Fibroblast of the conjunctiva (primary cell): ENCODE measurements around the gene TRAF3.
A peak's percentile ranks its signal among the peaks of the same experiment; 100 is the strongest.

Experiments
- DNase-seq: peaks from one replicate; pipeline ENCODE4 v3.0.0-alpha.2; 2010; ENCODE audit warnings: low read depth

Gene TRAF3

DNA sequence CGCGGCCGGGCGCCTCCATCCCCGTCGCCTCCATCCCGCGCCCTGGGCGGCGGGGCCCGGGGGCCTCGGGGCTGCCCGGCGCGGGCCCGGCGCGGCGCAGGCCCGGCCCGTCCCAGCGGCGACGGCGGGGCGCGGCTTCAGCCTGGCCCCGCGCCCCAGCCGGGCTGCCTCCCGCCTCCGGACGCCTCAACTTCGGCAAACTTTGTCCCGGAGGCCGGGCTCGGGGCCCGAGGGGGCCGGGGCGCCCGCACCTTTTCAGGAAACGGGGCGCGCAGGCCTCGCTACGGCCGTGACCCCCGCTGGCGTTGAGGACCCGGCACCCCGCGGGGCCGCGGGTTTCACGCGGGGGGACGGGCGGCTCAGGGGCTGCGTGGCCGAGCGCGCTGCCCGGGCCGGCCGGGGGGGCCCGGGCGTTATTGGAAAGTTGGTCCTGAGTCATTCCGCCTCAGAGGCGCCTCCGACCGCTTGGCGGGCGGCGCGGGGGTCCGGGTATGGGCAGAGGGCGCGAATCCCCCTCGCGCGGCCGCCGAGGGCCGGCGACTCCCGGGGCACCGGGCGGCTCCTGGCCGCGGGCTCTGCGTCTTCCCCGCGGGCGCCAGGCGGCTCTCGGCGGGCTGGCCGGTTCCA, 575 bp downstream of the TRAF3 start:
- DNase-seq: no peak

DNA sequence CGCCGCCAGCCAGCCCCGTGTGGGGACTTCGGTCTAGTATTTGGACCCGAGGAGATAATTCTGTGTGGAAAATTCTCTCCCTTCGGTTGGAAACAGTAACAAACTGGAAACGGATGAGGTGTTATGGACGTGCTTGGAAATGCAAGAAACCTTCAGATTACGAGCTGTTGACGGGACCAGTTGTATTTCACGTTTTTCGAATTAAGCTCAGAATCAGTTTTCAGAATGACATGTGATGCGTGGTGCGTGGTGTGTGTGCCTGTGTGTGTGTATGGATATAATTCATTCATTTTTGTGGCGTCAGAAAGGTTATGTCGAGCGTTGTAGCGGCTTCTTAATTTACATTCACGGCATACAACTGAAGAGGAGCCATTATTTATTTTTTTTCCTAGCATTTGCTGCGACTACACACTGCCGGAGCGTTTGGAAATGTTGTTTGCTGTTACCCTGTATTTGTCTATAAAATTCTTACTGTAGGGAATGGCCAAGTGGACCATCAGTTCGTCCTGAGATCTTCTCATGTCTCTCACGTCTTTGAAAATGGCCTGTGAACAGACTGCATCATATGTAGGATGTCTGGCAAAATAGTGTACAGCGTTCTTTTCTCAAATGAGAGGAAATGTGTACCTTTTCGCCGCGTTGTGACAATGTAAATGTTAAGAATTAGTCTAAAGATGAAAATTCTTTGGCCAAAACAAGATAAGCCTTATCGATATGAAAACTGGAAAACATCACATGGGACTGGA, 1.3 kb downstream of the TRAF3 start:
- no peak for DNase-seq

DNA sequence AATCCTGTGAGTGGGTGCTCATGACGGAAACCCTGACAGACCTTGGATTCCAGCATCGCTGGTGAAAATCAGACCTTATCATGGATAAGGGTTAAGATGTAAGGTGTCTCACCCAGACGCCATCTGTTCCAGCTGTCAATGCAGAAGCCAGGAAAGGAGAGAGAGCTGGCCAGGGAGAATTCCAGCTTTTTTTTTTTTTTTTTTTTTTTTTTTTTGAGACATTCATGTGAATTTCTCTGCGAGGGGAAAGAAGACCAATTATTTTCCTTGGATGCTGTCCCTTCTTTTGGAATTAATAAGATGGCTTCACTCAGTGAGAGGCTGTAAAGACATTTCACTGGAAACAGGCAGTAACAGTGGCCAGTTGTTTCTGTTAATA, 1.8 kb downstream of the TRAF3 start:
- DNase-seq: no peak

DNA sequence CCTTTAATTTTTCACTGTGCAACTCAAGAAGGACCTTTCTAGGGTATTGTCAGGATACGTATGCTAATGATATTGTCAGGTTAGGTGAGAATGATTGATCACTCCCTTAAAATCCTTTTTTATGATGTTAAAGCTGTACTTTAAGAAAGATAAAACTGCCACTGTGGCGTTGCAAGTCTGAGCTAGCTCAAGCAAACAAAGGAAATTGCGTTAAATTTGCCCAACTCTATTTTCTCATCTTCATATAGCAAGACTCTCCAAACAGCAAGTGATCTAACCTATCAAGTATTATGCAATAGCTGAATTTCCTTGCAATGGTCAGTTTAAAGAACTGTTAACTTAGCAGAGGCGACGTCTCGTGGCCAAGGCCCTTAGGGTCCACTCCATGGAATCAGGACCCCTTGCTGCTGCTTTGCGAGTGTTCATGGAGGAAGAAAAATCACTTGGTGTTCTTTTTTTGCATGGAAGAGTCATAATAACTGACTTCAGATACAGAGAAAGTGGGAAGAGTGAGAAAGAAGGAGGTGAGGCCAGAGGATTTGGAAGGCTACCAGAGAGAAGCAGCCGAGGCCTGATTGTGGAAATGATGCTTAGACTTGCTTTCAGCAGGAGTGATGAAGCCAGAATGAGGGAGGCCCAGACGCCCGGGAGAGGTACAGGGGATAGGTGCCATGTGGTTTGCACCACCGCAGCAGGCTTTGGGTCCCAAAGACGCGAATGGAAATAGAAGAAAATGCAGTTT, 2.5 kb downstream of the TRAF3 start:
- DNase-seq: peak; percentile 10

DNA sequence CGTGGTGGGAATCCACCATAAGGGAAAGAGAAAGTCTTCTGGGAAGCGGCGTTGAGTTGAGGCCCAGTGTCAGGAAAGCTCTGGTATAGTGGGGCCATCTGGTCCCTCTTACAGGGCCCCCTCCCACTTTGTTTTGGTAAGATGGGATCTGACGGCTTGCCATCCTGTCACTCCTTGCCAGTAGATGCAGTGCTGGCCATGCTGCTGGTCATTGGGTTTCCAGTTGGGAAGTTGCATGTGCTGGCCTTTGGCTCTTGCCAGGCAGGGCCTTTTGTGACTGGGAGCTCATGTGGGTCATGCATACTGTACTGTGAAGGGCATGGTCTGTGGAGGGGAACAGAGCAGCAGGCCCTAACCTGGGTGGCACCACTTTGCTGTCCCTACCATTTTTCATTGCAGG, 3.8 kb downstream of the TRAF3 start:
- DNase-seq: no peak

DNA sequence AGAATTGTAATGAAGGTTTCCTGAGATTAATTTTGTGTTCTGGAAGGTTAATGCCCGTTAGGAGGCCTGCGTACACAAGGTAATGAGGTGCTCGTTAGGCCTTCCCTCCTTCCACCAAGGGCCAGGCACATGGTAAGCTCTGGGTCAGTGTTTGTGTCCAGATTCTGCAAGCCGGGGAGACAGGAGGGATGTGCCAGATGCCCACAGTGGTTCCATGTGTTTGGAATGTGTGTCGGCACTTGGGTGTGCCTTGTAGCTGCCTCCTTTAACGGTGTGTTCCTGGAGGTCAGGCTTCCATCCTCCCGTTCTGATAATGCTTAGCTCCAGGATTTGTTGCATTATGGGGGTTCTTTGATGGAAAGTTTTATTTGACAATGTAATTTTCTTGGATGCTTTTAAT, 5.7 kb downstream of the TRAF3 start:
- DNase-seq: no peak

DNA sequence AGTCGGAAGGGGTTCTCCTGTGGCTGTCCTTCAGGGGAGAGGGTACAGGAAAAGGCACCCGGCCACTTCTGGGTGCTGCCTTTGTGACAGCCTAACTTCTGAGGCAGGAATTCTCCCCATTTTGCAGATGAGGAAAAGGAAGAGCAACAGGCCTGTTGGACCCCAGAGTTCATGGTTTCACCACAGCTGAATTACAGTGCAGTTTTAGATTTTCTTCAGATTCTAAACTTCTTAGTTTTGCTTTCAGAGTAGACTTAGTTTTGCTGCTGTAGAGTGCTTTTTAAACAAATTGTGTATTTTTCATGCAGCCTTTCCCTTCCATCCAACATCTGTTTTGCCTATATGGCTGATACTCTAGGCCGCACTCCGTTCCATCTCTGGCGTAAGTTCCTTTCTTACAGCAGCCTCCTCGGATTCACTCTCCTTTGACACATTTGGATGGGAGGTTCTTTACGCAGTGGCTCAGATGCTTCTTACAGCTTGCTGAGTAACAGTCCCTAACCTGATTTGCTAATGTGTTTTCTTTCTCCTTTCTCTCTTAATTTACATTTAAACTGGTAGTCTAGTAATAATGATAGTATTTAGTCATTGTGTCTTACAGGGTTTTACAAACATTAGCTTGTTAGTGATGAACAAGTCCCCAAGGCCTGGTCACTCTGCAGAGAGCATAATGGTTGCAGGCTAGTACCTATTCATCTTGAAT, 7.8 kb downstream of the TRAF3 start:
- no peak for DNase-seq

DNA sequence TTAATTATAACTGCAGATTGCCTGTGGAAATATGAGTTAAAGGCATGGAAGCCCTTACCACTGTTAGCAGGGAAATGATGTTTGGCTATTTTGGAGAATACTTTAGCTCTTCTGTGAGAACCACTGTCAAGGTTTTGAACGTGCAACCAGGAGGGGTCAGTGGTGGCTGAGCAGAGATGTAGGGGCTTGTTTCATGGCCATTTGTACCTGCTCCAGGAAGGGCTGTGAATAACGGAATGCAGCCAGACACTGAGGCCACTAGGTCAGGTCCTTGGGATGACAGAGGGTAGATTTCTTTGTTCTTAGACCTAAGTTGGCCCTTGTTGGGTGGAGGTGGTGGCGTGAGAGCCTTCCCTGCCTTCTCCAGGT, 8.3 kb downstream of the TRAF3 start:
- DNase-seq: no peak

DNA sequence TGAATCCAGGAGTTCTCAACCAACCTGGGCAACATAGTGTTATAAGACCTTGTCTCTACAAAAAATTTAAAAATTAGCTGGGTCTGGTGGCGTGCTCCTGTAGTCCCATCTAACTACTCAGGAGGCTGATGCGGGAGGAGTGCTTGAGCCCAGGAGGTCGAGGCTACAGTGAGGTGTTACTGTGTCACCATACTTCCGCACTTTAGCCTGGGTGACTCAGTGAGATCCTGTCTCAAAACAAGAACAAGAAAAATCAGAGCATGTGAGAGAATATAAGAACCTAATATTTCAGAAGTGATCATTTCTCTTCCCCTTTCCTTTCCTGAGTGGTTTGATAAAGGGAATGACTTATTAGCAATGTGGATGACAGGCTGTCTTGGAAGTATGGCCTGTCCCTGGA, 9.5 kb downstream of the TRAF3 start:
- DNase-seq: no peak

DNA sequence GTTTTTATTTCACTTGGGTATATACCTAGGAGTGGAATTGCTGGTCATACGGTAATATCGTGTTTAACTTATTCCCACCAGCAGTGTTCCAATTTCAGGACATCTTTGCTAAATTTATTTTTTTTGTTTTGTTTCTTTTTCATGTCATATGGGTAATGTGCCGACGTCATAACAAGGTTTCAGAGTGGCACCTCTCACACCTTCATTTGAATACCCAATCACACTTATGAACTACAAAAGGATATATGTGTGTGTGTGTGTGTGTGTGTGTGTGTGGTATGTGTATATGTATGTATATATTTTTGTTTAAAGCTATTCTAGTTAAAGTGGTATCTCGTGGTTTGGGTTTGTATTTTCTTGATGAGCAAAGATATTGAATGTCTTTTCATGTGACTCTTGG, 12.1 kb downstream of the TRAF3 start:
- no peak for DNase-seq

DNA sequence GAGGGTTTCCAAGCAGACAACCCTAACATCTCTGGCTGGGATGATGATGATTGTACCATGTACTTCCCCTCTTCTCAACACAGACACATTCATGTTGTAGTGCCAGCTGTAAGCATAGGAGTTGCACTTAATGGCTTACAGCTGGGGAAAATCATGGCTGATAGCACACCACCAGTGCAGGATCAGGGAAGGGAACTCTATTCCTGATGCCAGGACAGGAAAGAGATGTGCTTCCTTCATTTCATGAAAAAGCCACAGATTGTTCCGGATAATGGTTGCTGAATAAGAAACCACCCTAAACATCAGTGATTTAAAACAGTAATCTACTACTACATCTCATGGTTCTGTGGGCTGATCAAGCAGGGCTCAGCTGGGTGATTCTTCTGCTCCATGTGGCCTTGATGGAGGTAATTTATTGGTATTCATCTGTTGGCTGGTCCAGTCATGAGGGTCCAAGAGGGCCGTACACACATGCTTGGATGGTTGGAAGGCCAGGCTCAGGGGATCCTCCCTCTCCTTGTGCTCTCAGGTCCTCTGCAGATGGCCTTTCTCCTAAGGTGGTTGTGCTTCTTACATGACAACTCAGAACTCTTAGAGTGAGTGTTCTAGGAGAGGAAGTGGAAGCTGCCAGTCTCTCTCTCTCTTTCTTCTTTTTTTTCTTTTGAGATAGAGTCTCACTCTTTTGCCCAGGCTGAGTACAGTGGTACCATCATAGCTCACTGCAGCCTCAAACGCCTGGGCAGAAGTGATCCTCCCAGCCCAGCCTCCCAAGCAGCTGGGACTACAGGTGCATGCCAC, 16.5 kb downstream of the TRAF3 start:
- no peak for DNase-seq

DNA sequence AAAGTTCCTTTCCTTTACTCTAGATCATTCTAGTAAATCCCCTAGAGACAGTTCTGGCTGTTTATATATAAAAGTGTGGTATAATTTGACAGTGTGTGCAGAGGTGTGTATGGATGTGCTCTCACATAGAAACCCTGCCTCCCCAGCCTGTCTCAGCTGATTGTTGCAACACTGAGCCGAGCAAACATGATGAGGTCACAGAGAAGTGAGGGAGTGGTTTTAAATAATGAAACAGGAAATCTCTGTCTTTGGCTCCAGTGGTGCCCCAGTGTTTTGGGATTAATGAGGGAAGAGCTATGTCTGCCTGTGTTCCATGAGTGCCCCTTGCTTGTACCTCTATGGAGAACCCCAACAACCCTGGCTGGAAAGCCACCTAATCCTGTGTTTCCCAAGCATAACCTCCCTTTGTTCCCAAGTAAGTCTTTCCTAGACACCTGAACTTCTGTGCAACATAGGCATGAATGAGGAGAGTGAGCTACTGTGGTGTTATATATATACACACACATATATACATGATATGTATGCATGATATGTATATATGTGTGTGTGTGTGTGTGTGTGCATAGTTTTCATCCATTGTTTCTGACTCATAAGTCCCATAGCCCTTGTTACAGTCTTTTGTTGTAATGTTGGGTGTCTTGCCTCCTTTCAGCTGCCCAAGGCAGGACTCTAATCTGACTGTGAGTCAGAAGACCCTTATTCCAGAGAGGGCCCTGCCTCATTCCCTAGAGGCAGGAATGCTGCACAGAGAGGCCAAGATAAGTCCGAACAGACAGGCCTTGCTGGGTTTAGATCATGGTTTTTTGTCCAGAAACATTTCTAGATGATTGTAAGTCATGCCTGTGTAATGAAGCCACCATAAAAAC, 18.0 kb downstream of the TRAF3 start:
- peak; percentile 65 for DNase-seq

DNA sequence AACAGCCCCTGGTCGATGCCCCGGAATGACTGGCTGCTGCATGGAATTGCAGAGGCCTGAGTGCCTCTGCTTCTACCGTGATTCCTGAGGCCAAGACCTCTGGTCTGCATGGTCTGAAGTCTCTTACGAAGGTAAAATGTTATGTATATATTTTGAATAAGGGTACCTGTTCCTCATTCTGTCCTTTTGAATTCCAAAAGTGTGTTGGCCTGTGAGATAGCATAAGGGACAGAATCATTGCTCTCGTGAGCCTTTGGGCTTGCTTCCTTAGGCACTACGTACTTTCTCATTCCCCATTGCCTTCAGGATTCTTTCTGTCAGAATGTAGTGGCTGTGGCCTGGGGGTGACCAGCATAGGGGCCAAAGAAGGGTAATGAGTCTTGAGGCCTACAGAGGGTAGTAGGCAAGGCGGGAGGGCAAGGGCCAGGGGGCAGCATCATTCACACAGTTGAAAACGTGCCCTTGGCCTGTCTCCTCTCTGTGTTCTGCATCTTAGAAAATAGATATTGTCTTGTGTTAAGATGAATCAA, 19.5 kb downstream of the TRAF3 start:
- DNase-seq: no peak

DNA sequence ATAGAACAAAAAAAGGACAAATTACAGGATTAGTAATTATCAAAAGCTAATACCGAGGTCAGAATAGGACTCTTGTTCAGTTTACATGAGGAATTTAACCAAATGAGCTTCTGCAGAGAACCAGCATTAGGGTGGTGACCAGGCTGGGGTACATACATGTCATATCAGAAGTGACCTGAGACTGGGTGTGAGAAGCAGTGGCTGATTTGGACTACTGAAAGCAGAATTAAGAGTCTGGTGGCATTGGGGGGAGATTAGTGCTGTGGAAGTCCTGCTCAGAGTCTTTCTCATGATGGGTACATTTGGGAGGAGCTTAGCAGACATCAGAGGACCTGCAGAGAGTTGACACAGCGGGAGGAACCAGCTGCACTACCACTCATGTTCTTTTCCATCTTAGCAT, 21.7 kb downstream of the TRAF3 start:
- no peak for DNase-seq

DNA sequence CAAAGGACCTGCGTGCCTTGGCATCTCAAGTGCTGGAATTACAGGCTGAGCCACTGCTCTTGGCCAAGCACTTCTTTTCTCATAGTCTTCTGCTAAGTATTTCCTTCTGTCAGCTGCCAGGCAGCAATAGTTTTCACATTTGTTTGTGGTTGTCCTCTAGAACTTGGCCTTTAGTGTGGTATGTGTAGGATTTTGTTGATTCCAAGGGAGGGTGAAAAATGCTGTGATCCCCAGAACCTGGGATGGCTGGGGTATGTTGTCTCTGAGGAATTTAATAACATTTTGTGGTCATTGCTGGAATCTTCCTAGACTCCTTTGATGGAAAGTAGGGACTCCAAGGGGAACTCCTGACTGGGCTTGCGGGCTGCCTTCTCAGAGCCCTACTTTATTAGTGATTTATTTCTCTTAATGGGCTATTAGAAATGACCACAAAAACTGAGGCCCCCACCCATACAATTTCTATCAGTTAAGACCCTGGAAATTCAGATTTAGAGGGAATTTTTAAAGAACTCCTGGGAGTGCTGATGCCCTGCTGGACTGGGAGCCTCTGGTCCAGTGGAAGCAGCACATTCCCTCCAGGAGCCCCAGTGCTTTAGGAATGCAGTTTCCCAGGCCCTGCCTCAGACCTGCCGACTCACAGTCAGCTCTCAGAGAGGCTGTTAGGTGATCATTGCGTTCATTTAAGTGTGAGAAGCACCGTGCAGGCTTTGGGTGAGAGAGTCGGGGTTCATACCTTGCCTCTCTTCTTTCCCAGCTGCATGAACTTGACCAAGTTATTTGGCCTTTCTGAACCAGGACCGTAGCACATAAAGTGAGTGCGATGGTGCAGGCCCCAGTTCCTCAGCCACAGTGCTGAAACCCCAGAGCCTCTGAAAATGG, 22.7 kb downstream of the TRAF3 start:
- peak; percentile 54 for DNase-seq

DNA sequence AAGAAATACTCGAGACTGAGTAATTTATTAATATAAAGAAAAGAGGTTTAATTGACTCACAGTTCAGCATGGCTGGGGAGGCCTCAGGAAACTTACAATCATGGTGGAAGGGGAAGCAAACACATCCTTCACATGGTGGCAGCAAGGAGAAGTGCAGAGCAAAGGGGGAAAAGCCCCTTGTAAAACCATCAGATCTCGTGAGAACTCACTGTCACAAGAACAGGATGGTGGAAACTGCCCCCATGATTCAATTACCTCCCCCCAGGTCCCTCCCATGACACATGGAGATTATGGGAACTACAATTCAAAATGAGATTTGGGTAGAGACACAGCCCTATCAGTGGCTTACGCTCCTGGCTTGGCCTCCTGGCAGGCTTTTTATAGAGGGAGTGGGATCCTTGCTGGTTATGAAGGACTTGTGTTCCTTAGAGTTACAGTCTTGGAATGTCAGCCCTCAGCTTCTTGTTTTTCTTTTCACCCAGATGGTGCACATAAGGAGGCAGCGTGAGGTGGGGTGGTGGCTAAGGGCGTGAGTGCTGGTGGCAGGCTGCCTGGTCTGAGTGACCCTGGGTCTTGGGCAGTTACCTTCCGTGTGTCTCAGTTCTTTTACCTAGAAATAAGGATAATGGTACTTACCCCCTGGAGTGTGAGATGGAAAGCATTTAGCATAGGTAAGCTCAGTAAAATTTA, 25.7 kb downstream of the TRAF3 start:
- DNase-seq: no peak

DNA sequence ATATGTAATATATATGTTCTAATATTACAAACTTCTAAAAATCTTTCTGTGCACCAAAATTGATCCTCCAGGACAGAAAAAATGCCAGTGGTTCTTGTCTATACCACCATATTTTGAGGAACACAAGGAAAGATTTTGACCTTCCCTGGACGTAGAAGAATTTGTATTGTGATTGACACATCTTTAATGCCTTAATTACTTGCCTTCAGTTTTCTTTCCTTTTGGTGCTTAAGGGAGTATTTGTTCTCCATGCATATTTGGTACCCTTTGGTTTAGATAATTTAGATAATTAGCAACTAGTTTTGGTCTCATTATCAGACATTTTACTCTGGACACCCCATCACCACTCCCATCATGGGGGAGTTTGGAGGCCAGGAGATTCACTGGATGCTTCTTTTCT, 27.6 kb downstream of the TRAF3 start:
- DNase-seq: no peak

DNA sequence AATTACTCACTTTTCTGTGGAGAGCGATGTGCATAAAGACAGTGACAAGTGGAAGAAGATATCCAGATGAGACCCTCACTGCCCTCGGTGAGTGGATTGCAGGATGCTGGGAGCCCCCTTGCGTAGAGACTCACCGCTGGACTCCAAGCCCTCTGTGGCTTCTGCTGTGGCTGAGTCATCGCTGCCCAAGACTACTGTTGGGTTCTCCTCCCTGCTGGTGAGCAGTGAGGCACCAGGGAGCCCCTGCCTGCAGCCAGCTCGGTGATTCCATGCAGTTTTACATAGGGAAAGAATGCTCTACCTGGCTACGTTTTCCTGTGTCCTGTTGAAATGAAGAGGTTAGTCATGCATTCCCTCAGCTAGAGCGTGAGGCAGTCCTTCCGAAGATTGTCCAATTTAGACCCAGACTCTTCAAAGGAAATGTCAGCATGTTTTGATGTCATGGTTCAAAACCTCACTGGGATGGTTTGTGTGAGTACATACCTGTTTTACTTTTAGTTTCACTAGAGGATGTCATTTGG, 28.2 kb downstream of the TRAF3 start:
- no peak for DNase-seq

DNA sequence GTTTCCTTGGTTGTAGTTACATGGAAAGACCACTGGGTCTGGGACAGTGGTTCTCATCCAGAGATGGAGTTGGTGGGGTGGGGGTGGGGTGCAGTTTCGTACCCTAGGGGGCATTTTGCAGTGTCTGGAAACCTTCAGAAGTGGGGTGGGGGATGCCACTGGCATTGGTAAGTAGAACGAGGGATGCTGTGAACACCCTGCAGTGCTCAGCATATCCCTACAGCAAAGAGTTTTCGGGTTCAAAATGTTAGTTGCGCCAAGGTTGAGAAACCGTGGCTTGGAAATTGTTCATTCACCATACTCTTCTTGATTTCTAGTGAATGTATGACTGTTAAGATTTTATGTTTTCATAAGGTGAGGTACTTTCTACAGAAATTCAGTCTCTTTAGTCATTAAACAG, 28.7 kb downstream of the TRAF3 start:
- DNase-seq: no peak
